ENCODE results near the gene NFASC.

- no peak for TF ChIP-seq EZH2 (IDR thresholded peaks at IDR 0.05; ENCODE audit: low read length, unreplicated experiment)
- TF ChIP-seq CTCF (conservative IDR thresholded peaks at IDR 0.05; ENCODE audit: low read depth, low read length), result no peak
These were observed 132.9 kb downstream of the NFASC start for GRCh38 chr1:205003358-205004131.
